GM10248 (cell line): Measurements from ENCODE around the gene TNFSF15.

Experiments used
- CTCF ChIA-PET: fragments of 300-600 bp; sonication (Branson Sonifier 250); formaldehyde crosslinking; extraction: SDS; loops from one replicate; lab custom pipeline; 2021; ENCODE audit warnings: antibody characterized with exemption; lab: Yijun Ruan, JAX
- POLR2A ChIA-PET: fragments of 350-650 bp; sonication (Branson Sonifier 250); formaldehyde crosslinking; extraction: SDS; loops from one replicate; lab custom pipeline; 2020; ENCODE audit warnings: antibody characterized with exemption; lab: Yijun Ruan, JAX
- DNase-seq: peaks from one replicate; pipeline ENCODE4 v3.0.0; 2012; ENCODE audit errors: extremely low spot score
- CTCF ChIP-seq: IDR thresholded peaks from 2 replicates; pipeline ENCODE4 v1.5.1; 2012; ENCODE audit warnings: mild to moderate bottlenecking, low read depth; ENCODE audit errors: extremely low read depth, missing control alignments, control extremely low read depth

Gene TNFSF15

GRCh38 chr9:114851306-114851705 lies 45.5 kb upstream of the TNFSF15 start:
- CTCF ChIA-PET: interaction anchor here (1.1 kb wide), 1 partner anchor 11 kb away, joined by 3 read pairs; no protein-coding TSS in a partner anchor
- DNase-seq: no peak
- POLR2A ChIA-PET: no interaction called here
- no peak for TF ChIP-seq CTCF

DNA sequence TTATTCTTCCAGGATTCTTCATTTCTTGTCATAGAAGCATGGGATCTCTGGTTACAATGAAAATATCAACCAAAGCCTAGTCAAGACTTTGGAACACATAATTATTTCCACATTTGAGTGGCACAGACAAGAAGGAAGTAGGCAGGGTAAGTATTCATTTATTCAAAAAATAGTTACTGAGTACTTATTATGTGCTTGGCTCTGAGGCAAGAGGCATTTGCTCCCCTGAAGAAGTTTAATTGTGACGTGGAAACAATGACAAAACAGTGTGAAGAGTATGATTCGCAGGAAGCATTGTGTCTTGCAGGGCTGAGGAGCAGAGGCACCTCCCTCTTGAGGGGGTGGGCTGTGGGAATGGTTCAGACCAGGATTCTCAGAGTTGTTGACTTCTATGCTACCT lies 45.0 kb upstream of the TNFSF15 start:
- ChIA-PET CTCF (no interaction called here), POLR2A (no interaction called here)
- TF ChIP-seq CTCF: no peak
- DNase-seq: no peak

DNA sequence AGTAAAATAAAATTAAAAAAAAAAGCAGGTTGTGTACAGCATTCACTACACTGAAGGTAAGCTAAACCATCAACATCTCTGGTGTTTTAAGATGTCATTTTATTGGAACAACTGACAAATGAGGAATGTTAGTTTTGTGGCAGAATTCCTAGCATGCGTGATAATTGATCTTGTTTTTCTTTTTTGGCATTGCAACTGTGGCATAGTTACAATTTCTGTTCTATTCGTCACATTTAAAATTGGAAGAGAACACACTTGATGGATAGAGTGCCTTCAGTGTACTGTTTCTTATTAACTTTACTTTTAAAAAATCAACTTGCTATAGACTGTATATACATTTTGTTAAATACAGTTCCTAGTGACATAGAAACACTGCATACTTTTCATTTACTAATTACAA lies 43.6 kb upstream of the TNFSF15 start:
- no peak for DNase-seq
- TF ChIP-seq CTCF: no peak
- POLR2A ChIA-PET: no interaction called here
- CTCF ChIA-PET: no interaction called here

- no peak for DNase-seq
- no peak for TF ChIP-seq CTCF
- CTCF ChIA-PET: interaction anchor here (1.0 to 1.5 kb wide), 2 partner anchors 11 to 14 kb away, joined by 3 to 4 read pairs; no protein-coding TSS in a partner anchor
- POLR2A ChIA-PET: no interaction called here
Measured at GRCh38 chr9:114847492-114848417, 41.9 kb upstream of the TNFSF15 start.

DNA sequence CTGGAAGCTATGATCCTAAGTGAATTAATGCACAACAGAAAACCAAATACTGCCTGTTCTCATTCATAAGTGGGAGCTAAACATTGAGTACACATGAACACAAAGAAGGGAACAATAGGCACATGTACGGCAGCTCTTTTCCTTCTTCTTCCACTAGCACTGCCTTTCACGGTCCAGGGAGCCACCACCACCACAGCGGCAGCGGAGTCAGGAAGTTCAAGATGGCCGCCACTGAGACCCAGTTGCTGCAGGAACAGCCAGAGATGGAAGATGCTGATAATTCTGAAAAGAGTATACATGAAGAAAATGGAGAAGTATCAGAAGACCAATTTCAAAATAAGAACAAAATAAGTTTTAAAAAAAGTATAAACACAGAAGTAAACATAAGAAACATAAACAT lies 39.5 kb upstream of the TNFSF15 start:
- CTCF ChIA-PET: interaction anchor here (1.2 to 1.3 kb wide), 3 partner anchors 16 to 44 kb away, joined by 3 read pairs; no protein-coding TSS in a partner anchor
- TF ChIP-seq CTCF: no peak
- DNase-seq: no peak
- POLR2A ChIA-PET: no interaction called here

DNA sequence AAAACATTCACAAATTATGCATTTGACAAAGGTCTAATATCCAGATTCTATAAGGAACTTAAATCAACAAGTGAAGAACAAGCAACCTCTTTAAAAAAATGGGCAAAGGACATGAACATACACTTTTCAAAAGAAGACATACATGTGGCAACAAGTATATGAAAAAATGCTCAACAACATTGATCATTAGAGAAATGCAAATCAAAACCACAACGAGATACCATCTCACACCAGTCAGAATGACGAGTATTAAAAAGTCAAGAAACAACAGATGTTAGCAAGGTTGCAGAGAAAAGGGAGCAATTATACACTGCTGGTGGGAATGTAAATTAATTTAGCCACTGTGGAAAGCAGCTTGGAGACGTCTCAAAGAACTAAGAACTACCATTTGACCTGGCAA lies 38.9 kb upstream of the TNFSF15 start:
- ChIA-PET POLR2A (no interaction called here), CTCF (interaction anchor here (1.3 kb wide), 1 partner anchor 20 kb away, joined by 3 read pairs; no protein-coding TSS in a partner anchor)
- DNase-seq: no peak
- no peak for TF ChIP-seq CTCF
